Right lobe of liver (tissue), 4 donors: Measurements from ENCODE around the gene MFSD1.

Experiments used
- POLR2A ChIP-seq: fragments of 450-650 bp; IDR thresholded peaks from one replicate; pipeline ENCODE4 v1.6.1; 2017; ENCODE audit warnings: antibody characterized with exemption, mild to moderate bottlenecking
- TF ChIP-seq, protein P1 (sequence below), 4 donors: fragments of 200-600 bp in 3 of 4; fragments of 450-650 bp in 1 of 4; IDR thresholded peaks; one replicate each; pipeline versions ENCODE4 v1.5.1 to v1.8.0; 2016 to 2022; ENCODE audit warnings: antibody characterized with exemption in 4 of 4, mild to moderate bottlenecking in 2 of 4
- donor health status: DM: no; HTN: no; CAD: no.
- donor health status: DM: no; HTN: no; CAD: no.
- donor health status: DM: no; HTN: yes; CAD: no.

DNA sequence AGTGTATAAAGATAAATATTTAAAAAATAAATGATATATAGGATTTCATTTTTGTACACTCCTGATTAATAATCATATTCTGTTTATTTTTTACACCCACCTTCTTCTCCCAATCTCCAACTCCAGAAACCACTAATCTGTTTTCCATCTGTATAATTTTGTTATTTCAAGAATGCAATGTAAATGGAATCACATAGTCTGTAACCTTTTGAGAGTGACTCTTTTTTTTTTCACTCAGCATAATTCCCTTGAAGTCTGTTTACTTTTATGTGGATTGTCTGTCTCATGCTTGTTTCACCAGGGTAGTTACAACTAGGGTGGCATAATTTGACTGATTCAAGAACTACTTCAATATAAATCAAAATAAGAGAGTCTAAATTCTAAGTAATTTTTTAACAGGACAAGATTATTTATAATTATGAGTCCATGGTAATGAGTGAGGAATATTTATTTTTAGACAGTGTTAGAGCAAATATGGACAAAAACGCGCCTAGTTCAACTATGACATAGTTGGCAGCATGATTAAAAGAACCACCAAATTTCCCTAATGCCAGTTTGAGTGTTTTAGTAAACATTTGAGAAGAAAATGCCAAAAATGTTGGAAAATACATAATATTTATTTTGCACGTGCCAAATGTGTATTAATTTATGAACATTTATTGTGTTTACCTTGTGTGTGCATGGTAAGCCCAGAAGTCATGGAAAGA is 19.4 kb upstream of the MFSD1 start:
- TF ChIP-seq, protein P1, sequence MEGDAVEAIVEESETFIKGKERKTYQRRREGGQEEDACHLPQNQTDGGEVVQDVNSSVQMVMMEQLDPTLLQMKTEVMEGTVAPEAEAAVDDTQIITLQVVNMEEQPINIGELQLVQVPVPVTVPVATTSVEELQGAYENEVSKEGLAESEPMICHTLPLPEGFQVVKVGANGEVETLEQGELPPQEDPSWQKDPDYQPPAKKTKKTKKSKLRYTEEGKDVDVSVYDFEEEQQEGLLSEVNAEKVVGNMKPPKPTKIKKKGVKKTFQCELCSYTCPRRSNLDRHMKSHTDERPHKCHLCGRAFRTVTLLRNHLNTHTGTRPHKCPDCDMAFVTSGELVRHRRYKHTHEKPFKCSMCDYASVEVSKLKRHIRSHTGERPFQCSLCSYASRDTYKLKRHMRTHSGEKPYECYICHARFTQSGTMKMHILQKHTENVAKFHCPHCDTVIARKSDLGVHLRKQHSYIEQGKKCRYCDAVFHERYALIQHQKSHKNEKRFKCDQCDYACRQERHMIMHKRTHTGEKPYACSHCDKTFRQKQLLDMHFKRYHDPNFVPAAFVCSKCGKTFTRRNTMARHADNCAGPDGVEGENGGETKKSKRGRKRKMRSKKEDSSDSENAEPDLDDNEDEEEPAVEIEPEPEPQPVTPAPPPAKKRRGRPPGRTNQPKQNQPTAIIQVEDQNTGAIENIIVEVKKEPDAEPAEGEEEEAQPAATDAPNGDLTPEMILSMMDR (IDR thresholded peaks at IDR 0.05): no peak
- TF ChIP-seq POLR2A: no peak
